H1 (cell line): ENCODE measurements around the gene UFD1. TPM values are rescaled to one million over a fixed set of nuclear protein-coding genes. Genes with fewer than 3 reads are reported as not detected.

ENCODE experiments used
- CTCF ChIA-PET: fragments of 300-600 bp; sonication (Branson Sonifier 250); formaldehyde crosslinking; loops from one replicate; lab custom pipeline; 2021; ENCODE audit not compliant: partially characterized antibody; lab: Charles Lee
- POLR2A ChIA-PET: fragments of 300-600 bp; sonication (Branson Sonifier 250); formaldehyde crosslinking; loops from one replicate; lab custom pipeline; 2021; ENCODE audit warnings: inconsistent platforms; ENCODE audit not compliant: partially characterized antibody; lab: Charles Lee
- DNase-seq, 2 experiments: peaks; one replicate each; pipeline versions ENCODE4 v3.0.0 to v3.0.0-alpha.2; 2010 to 2022; ENCODE audit warnings: low spot score in 2 of 2, low read depth in 1 of 2, mixed read lengths in 1 of 2
- FAIRE-seq: peaks from 2 replicates; lab custom pipeline; 2011; peaks lifted over from hg19 to GRCh38; lab: Jason Lieb, UNC
- H2AFZ ChIP-seq: 2 replicates; pipeline ENCODE4 v1.8.1; 2012; ENCODE audit warnings: low read length, inconsistent platforms
- H2AK5ac ChIP-seq: 2 replicates; pipeline ENCODE4 v1.6.1; 2013; ENCODE audit warnings: low read depth, low read length
- H2BK120ac ChIP-seq: replicated peaks from 2 replicates; pipeline ENCODE3; 2013; ENCODE audit warnings: low read depth, low read length, inconsistent platforms
- H2BK12ac ChIP-seq: 2 replicates; pipeline ENCODE4 v1.6.1; 2013; ENCODE audit warnings: low read depth, low read length
- H2BK15ac ChIP-seq: 2 replicates; pipeline ENCODE4 v1.6.1; 2013; ENCODE audit warnings: low read length
- H2BK20ac ChIP-seq: 2 replicates; pipeline ENCODE4 v1.6.1; 2013; ENCODE audit warnings: low read length
- H2BK5ac ChIP-seq: 2 replicates; pipeline ENCODE4 v1.6.1; 2013; ENCODE audit warnings: low read depth, low read length
- H3K14ac ChIP-seq: 2 replicates; pipeline ENCODE4 v1.6.1; 2013; ENCODE audit warnings: inconsistent platforms; ENCODE audit not compliant: insufficient read length
- H3K18ac ChIP-seq: 2 replicates; pipeline ENCODE4 v1.6.1; 2013; ENCODE audit warnings: low read length; ENCODE audit errors: extremely low read depth
- H3K23ac ChIP-seq: 2 replicates; pipeline ENCODE4 v1.6.1; 2013; ENCODE audit warnings: inconsistent platforms; ENCODE audit not compliant: insufficient read length
- H3K23me2 ChIP-seq: 2 replicates; pipeline ENCODE4 v1.6.1; 2013; ENCODE audit warnings: low read depth, low read length
- H3K27ac ChIP-seq: 2 replicates; pipeline ENCODE4 v1.6.1; 2011; ENCODE audit warnings: low read depth, low read length, inconsistent platforms
- H3K27me3 ChIP-seq, 4 experiments: replicated peaks in 1 of 4; 1 replicate in 1 of 4; 2 replicates in 3 of 4; pipeline versions ENCODE4 v1.6.1 to v1.8.1; 2011 to 2013; ENCODE audit warnings: low read length in 3 of 4, mild to moderate bottlenecking in 3 of 4, inconsistent platforms in 2 of 4, mixed read lengths in 2 of 4, moderate library complexity in 1 of 4; ENCODE audit not compliant: control insufficient read depth in 3 of 4, insufficient read depth in 3 of 4; ENCODE audit errors: extremely low read depth in 1 of 4
- H3K36me3 ChIP-seq, 4 experiments: 2 replicates each; pipeline versions ENCODE4 v1.6.1 to v1.8.1; 2011 to 2013; ENCODE audit warnings: mild to moderate bottlenecking in 4 of 4, low read length in 3 of 4, moderate library complexity in 2 of 4, control low read depth in 1 of 4, inconsistent platforms in 1 of 4; ENCODE audit not compliant: insufficient read depth in 4 of 4, control insufficient read depth in 2 of 4
- H3K4ac ChIP-seq: replicated peaks from 2 replicates; pipeline ENCODE3; 2013; ENCODE audit warnings: low read length, low read depth, mixed read lengths, inconsistent platforms; ENCODE audit not compliant: insufficient read length
- H3K4me1 ChIP-seq, 4 experiments: replicated peaks in 1 of 4; 1 replicate in 1 of 4; 2 replicates in 3 of 4; pipeline versions ENCODE4 v1.6.1 to v1.8.1; 2011 to 2013; ENCODE audit warnings: low read length in 3 of 4, inconsistent platforms in 2 of 4, mixed read lengths in 1 of 4; ENCODE audit not compliant: insufficient read depth in 4 of 4, control insufficient read depth in 3 of 4
- H3K4me2 ChIP-seq, 2 experiments: 2 replicates each; pipeline versions ENCODE4 v1.6.1 to v1.8.1; 2011 to 2013; ENCODE audit warnings: low read depth in 2 of 2, low read length in 2 of 2, control low read depth in 1 of 2, inconsistent platforms in 1 of 2, mild to moderate bottlenecking in 1 of 2; ENCODE audit not compliant: insufficient read depth in 1 of 2
- H3K4me3 ChIP-seq, 4 experiments: fragments of 200-600, 300-600 bp in 1 of 4; sonication (generic), shearing (Covaris generic), sonication (Bioruptor Twin) in 1 of 4; 2 replicates each; pipeline versions ENCODE4 v1.5.1 to v1.8.1; 2011 to 2016; ENCODE audit warnings: low read length in 4 of 4, low read depth in 3 of 4, control low read depth in 2 of 4, inconsistent platforms in 2 of 4, mild to moderate bottlenecking in 2 of 4, mixed read lengths in 1 of 4, moderate library complexity in 1 of 4; ENCODE audit not compliant: insufficient read depth in 2 of 4; ENCODE audit errors: extremely low read depth in 1 of 4
- H3K56ac ChIP-seq: replicated peaks from 2 replicates; pipeline ENCODE3; 2013; ENCODE audit warnings: low read depth, mild to moderate bottlenecking, mixed read lengths, low read length, inconsistent platforms; ENCODE audit not compliant: insufficient read length
- H3K79me1 ChIP-seq: 2 replicates; pipeline ENCODE4 v1.6.1; 2013; ENCODE audit warnings: low read depth, low read length, control low read depth
- H3K79me2 ChIP-seq, 2 experiments: 2 replicates each; pipeline versions ENCODE4 v1.6.1 to v1.8.1; 2012 to 2013; ENCODE audit warnings: low read length in 2 of 2, mild to moderate bottlenecking in 2 of 2, inconsistent platforms in 1 of 2; ENCODE audit not compliant: insufficient read depth in 2 of 2, control insufficient read depth in 1 of 2
- H3K9ac ChIP-seq, 4 experiments: replicated peaks in 1 of 4; 1 replicate in 1 of 4; 2 replicates in 3 of 4; pipeline versions ENCODE4 v1.6.1 to v1.8.1; 2011 to 2013; ENCODE audit warnings: low read depth in 3 of 4, low read length in 3 of 4, control low read depth in 2 of 4, mild to moderate bottlenecking in 2 of 4, moderate library complexity in 2 of 4, inconsistent platforms in 1 of 4; ENCODE audit errors: extremely low read depth in 1 of 4
- H3K9me3 ChIP-seq, 2 experiments: 2 replicates each; pipeline versions ENCODE4 v1.6.1 to v1.8.1; 2012 to 2013; ENCODE audit warnings: mild to moderate bottlenecking in 2 of 2, moderate library complexity in 2 of 2, control low read depth in 1 of 2, inconsistent platforms in 1 of 2, low read depth in 1 of 2, low read length in 1 of 2, mixed read lengths in 1 of 2; ENCODE audit not compliant: insufficient read depth in 2 of 2
- H4K20me1 ChIP-seq, 2 experiments: replicated peaks in 1 of 2; 2 replicates each; pipeline versions ENCODE3 to v1.8.1; 2011 to 2013; ENCODE audit warnings: inconsistent platforms in 2 of 2, low read length in 2 of 2, mild to moderate bottlenecking in 1 of 2; ENCODE audit not compliant: insufficient read depth in 2 of 2, control insufficient read depth in 1 of 2
- H4K5ac ChIP-seq: 2 replicates; pipeline ENCODE4 v1.6.1; 2013; ENCODE audit warnings: low read length, low read depth, mixed read lengths, inconsistent platforms; ENCODE audit not compliant: insufficient read length
- H4K8ac ChIP-seq: 2 replicates; pipeline ENCODE4 v1.8.0; 2013; ENCODE audit warnings: mild to moderate bottlenecking, moderate library complexity, low read length, inconsistent platforms; ENCODE audit not compliant: insufficient read depth; ENCODE audit errors: extremely low read depth
- H4K91ac ChIP-seq: replicated peaks from 2 replicates; pipeline ENCODE3; 2013; ENCODE audit warnings: low read length, mixed read lengths, inconsistent platforms; ENCODE audit not compliant: insufficient read length
- ATF3 ChIP-seq: IDR thresholded peaks from 2 replicates; pipeline ENCODE4 v1.6.1; 2011; ENCODE audit warnings: low read depth, mild to moderate bottlenecking, low read length; ENCODE audit not compliant: insufficient read depth
- CBX8 ChIP-seq: fragments of 300-800, 300-1000 bp; sonication (generic); IDR thresholded peaks from 2 replicates; pipeline ENCODE4 v1.7.1; 2016; ENCODE audit warnings: low read depth, low read length, borderline replicate concordance
- SRF ChIP-seq: IDR thresholded peaks from 2 replicates; pipeline ENCODE4 v1.6.1; 2011; ENCODE audit warnings: mild to moderate bottlenecking, low read depth, low read length, moderate library complexity
- WGBS, 2 experiments: shearing (Covaris generic) in 1 of 2; methylation state at CpG; one replicate each; pipeline versions ENCODE4 v1.1.6 to v1.1.7; 2013 to 2015; ENCODE audit warnings: low lambda C conversion rate in 2 of 2, mixed read lengths in 2 of 2, inconsistent platforms in 1 of 2, low coverage in 1 of 2, missing lambda C conversion rate in 1 of 2; ENCODE audit not compliant: insufficient replicate concordance in 2 of 2, insufficient coverage in 1 of 2, insufficient read length in 1 of 2; ENCODE audit errors: extremely low coverage in 1 of 2, missing lambda C conversion rate in 1 of 2; 5-methylcytosine and 5-hydroxymethylcytosine counted together
- polyA plus RNA-seq, 7 experiments: library from polyadenylated mRNA; depleted of rRNA in 3 of 7; stranded (reverse) in 5 of 7; unstranded in 2 of 7; fragments of >200 nt in 5 of 7; fragments of 200-250 nt in 2 of 7; gene quantifications; 1 replicate in 5 of 7; 2 replicates in 1 of 7; 4 replicates in 1 of 7; pipeline versions ENCODE4 v1.2.1 to v1.2.3, GENCODE V29; 2011 to 2013; ENCODE audit warnings: missing spikeins in 2 of 7, mixed read lengths in 2 of 7
- total RNA-seq: library from RNA; stranded (reverse); fragmentation: NEBNext Ultra II Directional; extraction: Animal tissue kit (Norgen Biotek cat#: 25700); gene quantifications from 2 replicates; pipeline ENCODE4 v1.2.1, GENCODE V29; 2021

UFD1 gene
- total and polyA plus RNA-seq, 2 of the 8 experiments (the other 6 are each of a cell fraction or from before 2014, with no cell fraction given), result 74.6 to 116 TPM

- Histone ChIP-seq H4K91ac (no peak overlapping the region), H3K4me3 (no peak overlapping the region), H4K20me1 (peaks cover 0 to 14% of the 10 kb centered on the region in 2 experiments), H2BK5ac (no peak overlapping the region), H3K18ac (no peak overlapping the region), H2BK20ac (no peak overlapping the region), H2BK15ac (no peak overlapping the region), H3K23ac (no peak overlapping the region), H3K9ac (no peak overlapping the region), H3K27me3 (peaks cover 0 to 45% (median 35%) of the 10 kb centered on the region in 4 experiments; a peak in 6 of 7 replicates), H3K9me3 (no peaks in the 10 kb centered on the region), H3K14ac (no peak overlapping the region), H4K8ac (no peak overlapping the region), H2BK12ac (no peak overlapping the region), H3K4me2 (no peak overlapping the region), H3K36me3 (no peaks in the 10 kb centered on the region), H2AFZ (no peak overlapping the region), H2AK5ac (no peak overlapping the region), H3K4me1 (peaks cover 0 to 15% (median 13%) of the 10 kb centered on the region in 4 experiments; a peak in 6 of 7 replicates), H3K23me2 (peaks cover 16% of the 10 kb centered on the region; the same call in 1 of the 2 replicates), H4K5ac (no peak overlapping the region), H2BK120ac (no peak overlapping the region), H3K56ac (no peak overlapping the region), H3K79me2 (no peaks in the 10 kb centered on the region), H3K4ac (no peak overlapping the region), H3K79me1 (no peaks in the 10 kb centered on the region), H3K27ac (no peak overlapping the region)
- no peak for FAIRE-seq
- DNase-seq, result no peak
- 78% methylated on average over 3 of the region's 3 CpGs; no CpG with 5 or more reads in 1 of the 2 experiments for WGBS, 2 experiments
- ChIA-PET POLR2A (no interaction called here), CTCF (interaction anchor here (0.9 to 1.3 kb wide), 3 partner anchors 30 to 106 kb away, joined by 3 to 4 read pairs (median 3); no protein-coding TSS in a partner anchor)
- TF ChIP-seq SRF (no peak), ATF3 (no peak), CBX8 (no peak)
Observed at GRCh38 chr22:19525666-19526065, 46.7 kb upstream of the UFD1 start.
